ENCODE measurements around the gene PRX. TPM values are rescaled to one million over a fixed set of nuclear protein-coding genes. Genes with fewer than 3 reads are reported as not detected.

PRX gene
- total and polyA plus RNA-seq, 2 of the 13 experiments (the other 11 are each of a cell fraction or from before 2014, with no cell fraction given), result 0.66 TPM

- 0 out of 2 replicates have a peak, but pooled peaks have one; percentile 0 for TF ChIP-seq ZNF3 (CRISPR knock-in tag; IDR thresholded peaks at IDR 0.05)
- no peak for TF ChIP-seq NFIC (IDR thresholded peaks at IDR 0.05; ENCODE audit: low read length)
- TF ChIP-seq ELF1 (CRISPR knock-in tag; IDR thresholded peaks at IDR 0.05), result 0 out of 2 replicates have a peak, but pooled peaks have one; percentile 8
- peak; percentile 4; the same call in 1 of the 2 replicates for TF ChIP-seq ZNF367 (CRISPR knock-in tag; IDR thresholded peaks at IDR 0.05; ENCODE audit: borderline replicate concordance)
- peak; percentile 91 for TF ChIP-seq ZNF281 (CRISPR knock-in tag; IDR thresholded peaks at IDR 0.05; ENCODE audit: borderline replicate concordance)
- peak; percentile 81; the same call in 1 of the 2 replicates for TF ChIP-seq ZBED4 (CRISPR knock-in tag; IDR thresholded peaks at IDR 0.05; ENCODE audit: borderline replicate concordance)
- no peak for TF ChIP-seq ZNF740 (CRISPR knock-in tag; IDR thresholded peaks at IDR 0.05)
- TF ChIP-seq ZNF563 (CRISPR knock-in tag; IDR thresholded peaks at IDR 0.05), result 0 out of 2 replicates have a peak, but pooled peaks have one; percentile 24
- peak; percentile 34 for TF ChIP-seq FOXP4 (CRISPR knock-in tag; IDR thresholded peaks at IDR 0.05)
- peak; percentile 97 for TF ChIP-seq ZNF746 (CRISPR knock-in tag; IDR thresholded peaks at IDR 0.05)
- TF ChIP-seq PHF8 (CRISPR knock-in tag; IDR thresholded peaks at IDR 0.05), result peak; percentile 60
Measured at GRCh38 chr19:40433391-40434216, 20.4 kb upstream of the PRX start (continued).

Measured in HepG2 (cell line).